GM19328 (cell line): Measurements from ENCODE around the gene SH3RF3.

ENCODE experiments used
- ATAC-seq: cut with Tn5 transposase; IDR thresholded peaks from one replicate; pipeline ENCODE4 v1.9.1; 2021; ENCODE audit warnings: mild to moderate bottlenecking, moderate library complexity; ENCODE audit not compliant: unreplicated experiment

Gene SH3RF3

GRCh38 chr2:109402980-109403840 is 274.2 kb downstream of the SH3RF3 start:
- ATAC-seq, result no peak

GRCh38 chr2:109403841-109404201 is 274.8 kb downstream of the SH3RF3 start:
- no peak for ATAC-seq

- no peak for ATAC-seq
These were observed 275.7 kb downstream of the SH3RF3 start for GRCh38 chr2:109404681-109405080.

- ATAC-seq, result no peak
These were observed 276.9 kb downstream of the SH3RF3 start for GRCh38 chr2:109405873-109406272.

- ATAC-seq, result no peak
These were observed 277.3 kb downstream of the SH3RF3 start for GRCh38 chr2:109406301-109406700.

GRCh38 chr2:109407276-109408042 is 278.5 kb downstream of the SH3RF3 start:
- no peak for ATAC-seq

GRCh38 chr2:109408043-109408335 is 279.0 kb downstream of the SH3RF3 start:
- no peak for ATAC-seq

GRCh38 chr2:109409321-109410038 is 280.5 kb downstream of the SH3RF3 start:
- ATAC-seq, result no peak

GRCh38 chr2:109410039-109410815 is 281.2 kb downstream of the SH3RF3 start:
- no peak for ATAC-seq

GRCh38 chr2:109411640-109412325 is 282.8 kb downstream of the SH3RF3 start:
- ATAC-seq, result no peak

- ATAC-seq, result no peak
These were observed 286.6 kb downstream of the SH3RF3 start for GRCh38 chr2:109415581-109416013.

GRCh38 chr2:109417701-109418335 is 288.8 kb downstream of the SH3RF3 start:
- no peak for ATAC-seq

GRCh38 chr2:109418716-109419115 is 289.7 kb downstream of the SH3RF3 start:
- ATAC-seq, result no peak

GRCh38 chr2:109419171-109419756 is 290.3 kb downstream of the SH3RF3 start:
- no peak for ATAC-seq

GRCh38 chr2:109419960-109420370 is 291.0 kb downstream of the SH3RF3 start:
- ATAC-seq, result no peak

- ATAC-seq, result no peak
These were observed 292.1 kb downstream of the SH3RF3 start for GRCh38 chr2:109421101-109421500.

GRCh38 chr2:109421642-109422041 is 292.6 kb downstream of the SH3RF3 start:
- ATAC-seq, result no peak

GRCh38 chr2:109422071-109422757 is 293.2 kb downstream of the SH3RF3 start:
- ATAC-seq, result no peak
